Esophagus muscularis mucosa (tissue), 4 donors: Measurements from ENCODE around the gene C2CD3. TPM values are rescaled to one million over a fixed set of nuclear protein-coding genes. Genes with fewer than 3 reads are reported as not detected.

Experiments
- DNase-seq: peaks from one replicate; pipeline ENCODE4 v3.0.0-alpha.2; 2017; ENCODE audit errors: extremely low spot score
- H3K27ac ChIP-seq, 4 donors: fragments of 200-600 bp; sonication (generic); replicated peaks in 1 of 4; 1 replicate in 3 of 4; 2 replicates in 1 of 4; pipeline ENCODE4 v1.5.1; 2016 to 2019; ENCODE audit warnings: mild to moderate bottlenecking in 1 of 4
- H3K27me3 ChIP-seq, 4 donors: fragments of 200-600 bp; sonication (generic); one replicate each; pipeline versions ENCODE4 v1.5.1 to v1.6.0; 2016 to 2019
- H3K36me3 ChIP-seq, 4 donors: fragments of 200-600 bp; sonication (generic); one replicate each; pipeline ENCODE4 v1.5.1; 2016 to 2019
- H3K4me1 ChIP-seq, 4 donors: fragments of 200-600 bp; sonication (generic); one replicate each; pipeline ENCODE4 v1.5.1; 2016 to 2019
- H3K4me3 ChIP-seq, 4 donors: fragments of 200-600 bp; sonication (generic); 1 replicate in 2 of 4; 2 replicates in 2 of 4; pipeline ENCODE4 v1.5.1; 2016 to 2019; ENCODE audit warnings: mild to moderate bottlenecking in 4 of 4, moderate library complexity in 1 of 4
- H3K9me3 ChIP-seq, 4 donors: fragments of 200-600 bp; sonication (generic); 1 replicate in 3 of 4; 2 replicates in 1 of 4; pipeline ENCODE4 v1.5.1; 2016 to 2019
- EP300 ChIP-seq: sonication (generic); formaldehyde crosslinking; IDR thresholded peaks from one replicate; pipeline ENCODE4 v1.6.1; 2017; ENCODE audit warnings: antibody characterized with exemption
- POLR2A ChIP-seq: fragments of 450-650 bp; IDR thresholded peaks from one replicate; pipeline ENCODE4 v1.6.1; 2017; ENCODE audit warnings: antibody characterized with exemption, moderate library complexity, mild to moderate bottlenecking, low read depth
- POLR2AphosphoS5 ChIP-seq, 2 donors: sonication (generic); formaldehyde crosslinking; IDR thresholded peaks; one replicate each; pipeline ENCODE4 v1.6.1; 2017; ENCODE audit warnings: antibody characterized with exemption in 2 of 2
- WGBS: methylation state at CpG from one replicate; pipeline ENCODE4 v1.1.5; 2018; 5-methylcytosine and 5-hydroxymethylcytosine counted together
- intact Hi-C: fragments of 100-400 bp; cut with DNase I; formaldehyde crosslinking; loops from one replicate; pipeline ENCODE4 v1.15.1; 2023
- total RNA-seq, 4 donors: library from RNA; depleted of rRNA; stranded (reverse); fragments of >200 nt; gene quantifications; one replicate each; pipeline versions ENCODE4 v1.1.0 to v1.2.1, GENCODE V29; 2016
- TF ChIP-seq, protein P1 (sequence below), 3 experiments: fragments of 200-600 bp in 2 of 3; fragments of 450-650 bp in 1 of 3; sonication (generic) in 2 of 3; IDR thresholded peaks; one replicate each; pipeline ENCODE4 v1.5.1; 2017 to 2019; ENCODE audit warnings: antibody characterized with exemption in 3 of 3, mild to moderate bottlenecking in 2 of 3, moderate library complexity in 1 of 3

The C2CD3 gene
- total RNA-seq, 4 donors from 2014 or later: 17.9 to 31.5 (median 22.4) TPM

DNA sequence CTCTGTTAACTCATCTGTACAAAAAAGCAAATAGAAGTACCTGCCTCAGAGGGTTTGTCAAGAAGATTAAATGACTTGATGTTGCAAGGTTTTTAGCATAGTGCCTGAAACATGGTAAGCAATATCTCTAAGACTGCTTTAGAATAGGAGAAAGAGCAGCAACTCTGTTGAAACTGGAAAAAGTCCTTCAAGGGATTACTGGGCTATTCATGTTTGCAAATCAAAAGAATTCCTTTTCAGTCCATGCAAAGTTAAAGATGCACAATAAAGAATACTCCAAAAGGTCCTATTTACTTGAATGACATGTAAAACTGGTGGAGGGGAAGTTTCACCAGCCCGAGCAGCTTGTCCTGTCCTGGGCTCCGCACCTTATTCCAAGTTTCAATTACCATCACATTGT, 70.6 kb downstream of the C2CD3 start:
- no peak for DNase-seq
- Histone ChIP-seq H3K4me3 (no peak overlapping the region), H3K27ac (no peak overlapping the region), H3K27me3 (no peaks in the 10 kb centered on the region), H3K36me3 (peaks cover 28 to 89% (median 79%) of the 10 kb centered on the region in 4 donors), H3K9me3 (no peaks in the 10 kb centered on the region), H3K4me1 (no peaks in the 10 kb centered on the region)
- 89% methylated on average over 2 of the region's 2 CpGs for WGBS
- TF ChIP-seq POLR2A (no peak), POLR2AphosphoS5 (IDR thresholded peaks at IDR 0.05) (no peak), EP300 (no peak)
- TF ChIP-seq, protein P1, sequence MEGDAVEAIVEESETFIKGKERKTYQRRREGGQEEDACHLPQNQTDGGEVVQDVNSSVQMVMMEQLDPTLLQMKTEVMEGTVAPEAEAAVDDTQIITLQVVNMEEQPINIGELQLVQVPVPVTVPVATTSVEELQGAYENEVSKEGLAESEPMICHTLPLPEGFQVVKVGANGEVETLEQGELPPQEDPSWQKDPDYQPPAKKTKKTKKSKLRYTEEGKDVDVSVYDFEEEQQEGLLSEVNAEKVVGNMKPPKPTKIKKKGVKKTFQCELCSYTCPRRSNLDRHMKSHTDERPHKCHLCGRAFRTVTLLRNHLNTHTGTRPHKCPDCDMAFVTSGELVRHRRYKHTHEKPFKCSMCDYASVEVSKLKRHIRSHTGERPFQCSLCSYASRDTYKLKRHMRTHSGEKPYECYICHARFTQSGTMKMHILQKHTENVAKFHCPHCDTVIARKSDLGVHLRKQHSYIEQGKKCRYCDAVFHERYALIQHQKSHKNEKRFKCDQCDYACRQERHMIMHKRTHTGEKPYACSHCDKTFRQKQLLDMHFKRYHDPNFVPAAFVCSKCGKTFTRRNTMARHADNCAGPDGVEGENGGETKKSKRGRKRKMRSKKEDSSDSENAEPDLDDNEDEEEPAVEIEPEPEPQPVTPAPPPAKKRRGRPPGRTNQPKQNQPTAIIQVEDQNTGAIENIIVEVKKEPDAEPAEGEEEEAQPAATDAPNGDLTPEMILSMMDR (IDR thresholded peaks at IDR 0.05): no peak
- intact Hi-C loops: no loop called here

DNA sequence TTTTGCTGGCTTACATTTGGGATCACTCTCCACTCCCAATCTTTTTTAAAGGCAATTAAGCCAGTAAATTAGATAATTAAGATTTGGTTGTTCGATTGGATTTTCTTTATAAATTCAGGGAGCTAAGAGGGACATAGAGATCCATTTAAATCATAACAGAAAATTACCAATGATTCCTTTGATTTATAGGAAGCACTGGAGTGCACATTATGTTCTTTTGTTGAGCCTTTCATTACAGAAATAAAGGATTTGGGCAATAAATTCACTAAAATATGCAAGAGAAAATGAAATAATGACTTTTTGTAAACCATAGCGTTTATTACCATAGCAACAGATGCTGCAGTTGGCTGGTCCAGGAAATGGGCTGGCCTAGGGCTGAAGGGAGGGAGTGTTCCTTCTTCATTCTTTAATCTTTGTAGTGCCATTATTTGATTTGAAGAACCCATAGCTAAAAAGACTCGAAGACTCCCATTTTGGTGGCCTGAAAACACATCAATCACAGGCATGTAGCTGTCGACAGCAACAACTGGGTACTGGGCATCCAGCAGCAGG, 73.0 kb downstream of the C2CD3 start:
- intact Hi-C loops: no loop called here
- WGBS: 88% methylated on average over 4 of the region's 4 CpGs
- no peak for DNase-seq
- Histone ChIP-seq H3K4me1 (no peaks in the 10 kb centered on the region), H3K27me3 (no peaks in the 10 kb centered on the region), H3K27ac (no peak overlapping the region), H3K36me3 (peaks cover 20 to 93% (median 81%) of the 10 kb centered on the region in 4 donors), H3K4me3 (no peak overlapping the region), H3K9me3 (no peaks in the 10 kb centered on the region)
- TF ChIP-seq POLR2A (no peak), EP300 (no peak), POLR2AphosphoS5 (IDR thresholded peaks at IDR 0.05) (no peak)
- TF ChIP-seq, protein P1 (IDR thresholded peaks at IDR 0.05): no peak

DNA sequence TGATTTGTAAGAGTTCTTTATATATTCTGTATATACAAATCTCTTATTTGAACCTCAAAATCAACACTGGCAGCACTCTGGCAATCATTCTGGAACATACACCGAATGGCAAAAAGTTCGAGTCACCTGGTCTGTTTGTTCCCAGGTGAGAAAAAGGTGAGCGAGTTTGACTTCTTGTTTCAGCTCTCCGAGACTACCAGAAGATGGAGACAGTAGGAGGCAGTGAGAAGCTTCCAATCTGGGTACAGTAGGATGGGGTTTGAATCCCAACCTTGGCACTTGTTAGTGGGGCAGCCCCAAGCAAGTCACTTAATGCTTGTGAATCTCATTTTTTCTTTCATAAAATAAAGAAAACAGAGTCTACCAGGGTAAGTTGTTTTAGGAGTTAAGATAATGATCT, 76.4 kb downstream of the C2CD3 start:
- no peak for TF ChIP-seq EP300
- no peak for TF ChIP-seq POLR2AphosphoS5 (IDR thresholded peaks at IDR 0.05)
- TF ChIP-seq, protein P1 (IDR thresholded peaks at IDR 0.05): no peak
- no peak for TF ChIP-seq POLR2A
- Histone ChIP-seq H3K4me1 (no peaks in the 10 kb centered on the region), H3K9me3 (no peaks in the 10 kb centered on the region), H3K27ac (no peak overlapping the region), H3K36me3 (peaks cover 40 to 93% (median 81%) of the 10 kb centered on the region in 4 donors), H3K4me3 (no peak overlapping the region), H3K27me3 (no peaks in the 10 kb centered on the region)
- intact Hi-C loops: no loop called here
- DNase-seq: no peak
- 92% methylated on average over 4 of the region's 4 CpGs for WGBS

GRCh38 chr11:74092425-74092824, 78.4 kb downstream of the C2CD3 start:
- Histone ChIP-seq H3K4me1 (no peaks in the 10 kb centered on the region), H3K27me3 (no peaks in the 10 kb centered on the region), H3K9me3 (no peaks in the 10 kb centered on the region), H3K4me3 (no peak overlapping the region), H3K27ac (no peak overlapping the region), H3K36me3 (peaks cover 41 to 92% (median 78%) of the 10 kb centered on the region in 4 donors)
- no peak for DNase-seq
- WGBS: 71% methylated on average over 6 of the region's 6 CpGs
- intact Hi-C loops: no loop called here
- TF ChIP-seq EP300 (no peak), POLR2A (no peak), POLR2AphosphoS5 (IDR thresholded peaks at IDR 0.05) (no peak)
- TF ChIP-seq, protein P1 (IDR thresholded peaks at IDR 0.05): no peak

DNA sequence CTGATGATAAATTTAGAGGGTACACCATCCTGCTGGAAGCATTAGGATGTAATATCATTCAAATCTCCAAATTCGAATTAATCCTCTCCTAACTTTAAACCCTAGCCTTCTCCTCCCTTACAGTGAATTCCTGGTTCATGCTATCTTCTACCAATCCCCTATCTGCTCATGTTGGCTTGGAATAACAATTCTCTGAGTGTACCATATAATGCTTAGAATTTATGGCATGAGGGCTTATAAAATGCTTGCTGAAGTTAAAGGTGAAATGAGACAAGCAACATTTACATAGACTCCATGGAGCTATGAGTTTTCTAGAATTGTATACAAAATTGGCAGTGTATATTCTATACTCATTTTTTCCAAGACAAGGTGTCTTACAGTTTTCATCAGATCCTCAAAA, 79.3 kb downstream of the C2CD3 start:
- no peak for DNase-seq
- TF ChIP-seq, protein P1 (IDR thresholded peaks at IDR 0.05): no peak
- TF ChIP-seq POLR2AphosphoS5 (IDR thresholded peaks at IDR 0.05) (no peak), POLR2A (no peak), EP300 (no peak)
- H3K27ac ChIP-seq: no peak overlapping the region
- H3K4me3 ChIP-seq: no peak overlapping the region
- WGBS: 94% methylated on average over 1 of the region's 1 CpG
- H3K4me1 ChIP-seq: no peaks in the 10 kb centered on the region
- no peaks in the 10 kb centered on the region for H3K27me3 ChIP-seq
- intact Hi-C loops: no loop called here
- H3K36me3 ChIP-seq: peaks cover 48 to 96% (median 78%) of the 10 kb centered on the region in 4 donors
- no peaks in the 10 kb centered on the region for H3K9me3 ChIP-seq
